Natural killer cell (primary cell): ENCODE results near the gene EZR. TPM values are rescaled to one million over a fixed set of nuclear protein-coding genes. Genes with fewer than 3 reads are reported as not detected.

Experiments
- ATAC-seq, 3 donors: fragments of 150-1000 bp in 2 of 3; fragments of 200-7000 bp in 1 of 3; cut with Tn5 transposase; 1 replicate in 1 of 3; 2 replicates in 2 of 3; pipeline ENCODE4 v1.10.0; 2021; ENCODE audit warnings: mild to moderate bottlenecking in 2 of 3, moderate library complexity in 2 of 3
- DNase-seq, 2 donors: peaks; one replicate each; pipeline versions ENCODE4 v3.0.0 to v3.0.0-alpha.2; 2013 to 2021; ENCODE audit warnings: mixed read lengths in 1 of 2
- H3K27ac ChIP-seq: one replicate; pipeline ENCODE4 v1.5.1; 2013; ENCODE audit warnings: mild to moderate bottlenecking, low read length
- H3K27me3 ChIP-seq: one replicate; pipeline ENCODE4 v1.6.1; 2013; ENCODE audit warnings: low read length; ENCODE audit not compliant: control insufficient read depth, insufficient read depth
- H3K36me3 ChIP-seq: one replicate; pipeline ENCODE4 v1.6.1; 2013; ENCODE audit warnings: low read length; ENCODE audit not compliant: control insufficient read depth, insufficient read depth
- H3K4me1 ChIP-seq: one replicate; pipeline ENCODE4 v1.6.1; 2013; ENCODE audit warnings: low read length; ENCODE audit not compliant: control insufficient read depth, insufficient read depth
- H3K4me3 ChIP-seq: one replicate; pipeline ENCODE4 v1.5.1; 2013; ENCODE audit warnings: low read length
- H3K9me3 ChIP-seq: one replicate; pipeline ENCODE4 v1.6.1; 2013; ENCODE audit warnings: low read length; ENCODE audit not compliant: control insufficient read depth, insufficient read depth
- H3K27ac Mint-ChIP-seq, 2 donors: one replicate each; pipeline ENCODE4 v1.8.0; 2022; ENCODE audit warnings: mild to moderate bottlenecking in 2 of 2, mixed read lengths in 2 of 2, moderate library complexity in 1 of 2
- H3K27me3 Mint-ChIP-seq, 2 donors: one replicate each; pipeline ENCODE4 v1.8.0; 2022; ENCODE audit warnings: low read depth in 2 of 2, mixed read lengths in 2 of 2
- H3K36me3 Mint-ChIP-seq: one replicate; pipeline ENCODE4 v1.8.0; 2022; ENCODE audit warnings: mixed read lengths
- H3K4me1 Mint-ChIP-seq, 2 donors: one replicate each; pipeline ENCODE4 v1.8.0; 2022; ENCODE audit warnings: mixed read lengths in 2 of 2
- H3K4me3 Mint-ChIP-seq: one replicate; pipeline ENCODE4 v1.8.0; 2022; ENCODE audit warnings: mild to moderate bottlenecking, moderate library complexity, mixed read lengths
- H3K9me3 Mint-ChIP-seq, 2 donors: one replicate each; pipeline ENCODE4 v1.8.0; 2022; ENCODE audit warnings: mixed read lengths in 2 of 2
- WGBS: methylation state at CpG from one replicate; pipeline ENCODE4 v1.1.7; 2013; ENCODE audit warnings: missing lambda C conversion rate; ENCODE audit not compliant: insufficient coverage; 5-methylcytosine and 5-hydroxymethylcytosine counted together
- intact Hi-C: fragments of 100-400 bp; cut with micrococcal nuclease; formaldehyde crosslinking; loops from one replicate; pipeline ENCODE4 v1.14.2; 2022
- total RNA-seq, 4 donors: library from RNA; stranded (reverse); fragments of 120-200 nt in 1 of 4; gene quantifications; one replicate each; pipeline versions ENCODE4 v1.2.3 to v1.2.4, GENCODE V29; 2013 to 2022
- TF ChIP-seq, protein P1 (sequence below): fragments of 200-600 bp; IDR thresholded peaks from one replicate; pipeline ENCODE4 v1.8.0; 2022; ENCODE audit warnings: antibody characterized with exemption

EZR gene
- total RNA-seq, 3 donors from 2014 or later (not counting 1 experiment from before 2014, with no cell fraction given), result 119 to 157 (median 133) TPM

DNA sequence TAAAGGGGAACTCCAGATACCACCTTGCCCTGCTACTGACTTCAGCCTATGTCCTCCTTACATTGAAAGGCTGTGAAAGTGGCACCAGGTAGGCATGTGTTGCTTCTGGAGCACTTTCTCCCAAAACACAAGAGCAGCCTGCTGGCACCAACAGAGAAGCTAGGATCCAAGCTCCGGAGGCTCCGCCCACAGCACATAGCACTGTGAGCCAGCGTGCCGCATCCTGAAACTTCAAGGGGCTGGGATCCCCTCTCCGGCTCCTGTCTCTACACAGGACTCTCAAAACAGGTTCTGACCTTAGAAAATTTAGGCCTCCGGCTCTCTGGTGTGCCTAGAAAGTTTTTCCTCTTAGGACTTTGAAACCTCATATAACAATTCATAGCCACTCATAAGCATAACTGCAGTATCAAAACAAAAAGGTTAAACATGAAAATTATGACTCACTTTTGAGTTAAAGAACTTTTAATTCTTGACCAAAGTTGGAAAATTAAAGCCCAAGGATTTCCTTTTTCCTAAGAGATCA, 41.1 kb downstream of the EZR start:
- no peak overlapping the region for H3K4me3 ChIP-seq
- TF ChIP-seq, protein P1, sequence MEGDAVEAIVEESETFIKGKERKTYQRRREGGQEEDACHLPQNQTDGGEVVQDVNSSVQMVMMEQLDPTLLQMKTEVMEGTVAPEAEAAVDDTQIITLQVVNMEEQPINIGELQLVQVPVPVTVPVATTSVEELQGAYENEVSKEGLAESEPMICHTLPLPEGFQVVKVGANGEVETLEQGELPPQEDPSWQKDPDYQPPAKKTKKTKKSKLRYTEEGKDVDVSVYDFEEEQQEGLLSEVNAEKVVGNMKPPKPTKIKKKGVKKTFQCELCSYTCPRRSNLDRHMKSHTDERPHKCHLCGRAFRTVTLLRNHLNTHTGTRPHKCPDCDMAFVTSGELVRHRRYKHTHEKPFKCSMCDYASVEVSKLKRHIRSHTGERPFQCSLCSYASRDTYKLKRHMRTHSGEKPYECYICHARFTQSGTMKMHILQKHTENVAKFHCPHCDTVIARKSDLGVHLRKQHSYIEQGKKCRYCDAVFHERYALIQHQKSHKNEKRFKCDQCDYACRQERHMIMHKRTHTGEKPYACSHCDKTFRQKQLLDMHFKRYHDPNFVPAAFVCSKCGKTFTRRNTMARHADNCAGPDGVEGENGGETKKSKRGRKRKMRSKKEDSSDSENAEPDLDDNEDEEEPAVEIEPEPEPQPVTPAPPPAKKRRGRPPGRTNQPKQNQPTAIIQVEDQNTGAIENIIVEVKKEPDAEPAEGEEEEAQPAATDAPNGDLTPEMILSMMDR, result no peak
- Mint-ChIP-seq H3K36me3 (peaks cover 15% of the 10 kb centered on the region), H3K27ac (peak overlapping the region; percentile 2 to 54), H3K9me3 (no peaks in the 10 kb centered on the region), H3K4me3 (no peak overlapping the region), H3K27me3 (no peaks in the 10 kb centered on the region), H3K4me1 (peaks cover 25 to 33% of the 10 kb centered on the region in 2 donors)
- DNase-seq, result no peak
- peaks cover 81% of the 10 kb centered on the region for H3K36me3 ChIP-seq
- H3K9me3 ChIP-seq, result no peaks in the 10 kb centered on the region
- no peak for ATAC-seq
- H3K27me3 ChIP-seq, result no peaks in the 10 kb centered on the region
- H3K27ac ChIP-seq, result no peak overlapping the region
- intact Hi-C loops, result no loop called here
- WGBS, result 99% methylated on average over 6 of the region's 6 CpGs
- peaks cover 13% of the 10 kb centered on the region for H3K4me1 ChIP-seq

DNA sequence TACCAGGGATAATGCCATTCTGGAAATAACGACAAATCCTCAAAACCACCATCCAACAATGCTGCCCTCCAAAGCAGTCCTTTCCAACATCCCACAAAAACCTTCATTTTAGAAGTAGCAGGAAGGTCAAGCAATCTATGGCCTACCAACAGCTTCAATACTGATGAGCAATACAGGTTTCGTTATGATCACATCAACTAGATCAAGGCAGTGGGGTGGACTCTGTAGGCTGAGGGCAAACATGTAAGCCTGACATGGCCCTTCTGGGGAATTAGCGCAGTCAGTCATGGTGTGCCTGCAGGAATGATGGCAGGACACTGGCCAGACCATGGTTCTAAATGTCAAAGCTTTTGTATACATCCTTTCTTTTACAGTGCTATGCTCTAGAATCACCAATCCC, 41.7 kb downstream of the EZR start:
- no peak overlapping the region for H3K27ac ChIP-seq
- TF ChIP-seq, protein P1, result no peak
- intact Hi-C loops, result no loop called here
- H3K27ac Mint-ChIP-seq, result peak overlapping the region; percentile 2 to 60
- WGBS, result 98% methylated on average over 3 of the region's 3 CpGs
- ATAC-seq (no peak), DNase-seq (no peak)
- H3K9me3 ChIP-seq, result no peaks in the 10 kb centered on the region
- H3K27me3 ChIP-seq, result no peaks in the 10 kb centered on the region
- peaks cover 18% of the 10 kb centered on the region for H3K4me1 ChIP-seq
- H3K4me3 ChIP-seq, result no peak overlapping the region
- peaks cover 14% of the 10 kb centered on the region for H3K36me3 Mint-ChIP-seq
- no peaks in the 10 kb centered on the region for H3K27me3 Mint-ChIP-seq
- H3K9me3 Mint-ChIP-seq, result no peaks in the 10 kb centered on the region
- peaks cover 30 to 38% of the 10 kb centered on the region in 2 donors for H3K4me1 Mint-ChIP-seq
- peaks cover 79% of the 10 kb centered on the region for H3K36me3 ChIP-seq
- no peak overlapping the region for H3K4me3 Mint-ChIP-seq

DNA sequence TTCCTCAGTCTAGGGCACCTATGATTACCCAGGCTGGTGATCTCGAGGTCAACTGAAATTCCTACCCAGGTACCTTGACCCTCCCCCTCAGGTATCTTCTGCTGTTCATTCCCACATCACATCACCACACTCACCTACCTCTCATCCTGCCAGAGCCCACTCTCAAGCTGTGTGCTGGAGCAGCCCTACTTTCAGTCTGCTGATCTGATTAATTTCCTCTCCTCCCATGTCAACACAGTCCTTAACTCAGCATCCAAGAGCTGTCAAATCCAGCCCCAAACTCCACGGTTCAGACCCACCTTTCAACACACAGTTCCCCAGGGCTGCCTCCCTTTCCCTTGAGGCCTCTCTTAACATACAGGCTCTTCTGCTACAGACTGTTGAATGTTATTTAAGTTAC, 42.4 kb downstream of the EZR start:
- Histone ChIP-seq H3K4me1 (peaks cover 26% of the 10 kb centered on the region), H3K4me3 (no peak overlapping the region), H3K27ac (no peak overlapping the region), H3K36me3 (peaks cover 79% of the 10 kb centered on the region), H3K27me3 (no peaks in the 10 kb centered on the region), H3K9me3 (no peaks in the 10 kb centered on the region)
- Mint-ChIP-seq H3K4me3 (no peak overlapping the region), H3K4me1 (peaks cover 38 to 46% of the 10 kb centered on the region in 2 donors), H3K27ac (peak overlapping the region; percentile 2 to 60), H3K27me3 (no peaks in the 10 kb centered on the region), H3K36me3 (peaks cover 14% of the 10 kb centered on the region), H3K9me3 (no peaks in the 10 kb centered on the region)
- 93% methylated on average over 2 of the region's 2 CpGs for WGBS
- DNase-seq, result no peak
- intact Hi-C loops, result no loop called here
- TF ChIP-seq, protein P1, result no peak
- ATAC-seq, result no peak

DNA sequence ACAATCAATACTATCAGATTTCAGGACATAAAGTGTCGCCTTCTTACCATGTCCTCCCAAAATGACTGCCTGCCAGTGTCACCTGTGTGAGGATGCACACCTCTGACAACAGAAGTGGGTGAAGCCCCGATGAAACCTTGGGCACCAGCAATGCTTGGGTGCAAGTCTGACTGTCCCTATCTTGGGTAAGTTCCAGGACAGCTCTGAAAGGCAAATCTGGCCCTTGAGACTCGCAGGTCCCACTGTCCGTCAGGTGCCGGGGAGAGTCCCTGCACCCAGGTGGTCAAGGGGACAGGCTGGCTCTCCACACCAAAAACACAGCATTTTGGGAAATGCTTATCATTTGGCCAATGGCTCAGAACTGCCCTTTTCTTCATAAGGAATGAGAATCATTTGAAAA, 43.3 kb downstream of the EZR start:
- no peak overlapping the region for H3K27ac ChIP-seq
- WGBS, result 98% methylated on average over 5 of the region's 5 CpGs
- peaks cover 20% of the 10 kb centered on the region for H3K36me3 Mint-ChIP-seq

More for the DNA sequence above, 43.3 kb downstream of the EZR start:
- ATAC-seq (no peak), DNase-seq (no peak)
- Histone ChIP-seq H3K9me3 (no peaks in the 10 kb centered on the region), H3K27me3 (no peaks in the 10 kb centered on the region), H3K4me3 (no peak overlapping the region), H3K36me3 (peaks cover 80% of the 10 kb centered on the region), H3K4me1 (peaks cover 29% of the 10 kb centered on the region)
- no peaks in the 10 kb centered on the region for H3K9me3 Mint-ChIP-seq
- H3K27ac Mint-ChIP-seq, result no peak overlapping the region
- H3K27me3 Mint-ChIP-seq, result no peaks in the 10 kb centered on the region
- TF ChIP-seq, protein P1, result no peak
- peaks cover 47 to 51% of the 10 kb centered on the region in 2 donors for H3K4me1 Mint-ChIP-seq
- H3K4me3 Mint-ChIP-seq, result no peak overlapping the region
- intact Hi-C loops, result no loop called here
